Activated naive CD8-positive, alpha-beta T cell treated with anti-CD3 and anti-CD28 coated beads for 36 hours (primary cell): ENCODE results near the gene NEK3. TPM values are rescaled to one million over a fixed set of nuclear protein-coding genes. Genes with fewer than 3 reads are reported as not detected.
A peak's percentile ranks its signal among the peaks of the same experiment; 100 is the strongest.
"Not testable (repeated sequence)": the region's sequence is repeated elsewhere in the genome, so short reads cannot be mapped to it uniquely, and the experiment has no call there.

Experiments used
- DNase-seq: peaks from one replicate; pipeline ENCODE4 v3.0.0; 2021
- H3K27ac Mint-ChIP-seq: one replicate; pipeline ENCODE4 v1.8.0; 2022; ENCODE audit warnings: mild to moderate bottlenecking, moderate library complexity, mixed read lengths
- H3K27me3 Mint-ChIP-seq: one replicate; pipeline ENCODE4 v1.8.0; 2022; ENCODE audit warnings: mild to moderate bottlenecking, mixed read lengths
- H3K36me3 Mint-ChIP-seq: one replicate; pipeline ENCODE4 v1.8.0; 2021; ENCODE audit warnings: mild to moderate bottlenecking, mixed read lengths
- H3K4me1 Mint-ChIP-seq: one replicate; pipeline ENCODE4 v1.8.0; 2021; ENCODE audit warnings: mixed read lengths
- H3K4me3 Mint-ChIP-seq: one replicate; pipeline ENCODE4 v1.8.0; 2022; ENCODE audit warnings: mild to moderate bottlenecking, moderate library complexity, mixed read lengths
- H3K9me3 Mint-ChIP-seq: one replicate; pipeline ENCODE4 v1.8.0; 2022; ENCODE audit warnings: mixed read lengths
- total RNA-seq, 2 experiments: library from RNA; stranded (reverse); gene quantifications; one replicate each; pipeline ENCODE4 v1.2.3, GENCODE V29; 2021

NEK3 gene
- total RNA-seq, 2 experiments from 2014 or later: 1.5 to 2.5 TPM

GRCh38 chr13:52179925-52180324, 20.5 kb upstream of the NEK3 start:
- H3K27me3 Mint-ChIP-seq: no peaks in the 10 kb centered on the region
- peaks cover 18% of the 10 kb centered on the region for H3K36me3 Mint-ChIP-seq
- H3K4me1 Mint-ChIP-seq: peaks cover 2% of the 10 kb centered on the region
- H3K4me3 Mint-ChIP-seq: no peak overlapping the region
- no peaks in the 10 kb centered on the region for H3K9me3 Mint-ChIP-seq
- DNase-seq: no peak
- no peak overlapping the region for H3K27ac Mint-ChIP-seq

- Mint-ChIP-seq H3K36me3 (peaks cover 13% of the 10 kb centered on the region), H3K27ac (no peak overlapping the region), H3K4me3 (no peak overlapping the region), H3K9me3 (no peaks in the 10 kb centered on the region), H3K27me3 (no peaks in the 10 kb centered on the region), H3K4me1 (peaks cover 9% of the 10 kb centered on the region)
- no peak for DNase-seq
Measured at GRCh38 chr13:52177276-52177675, 17.9 kb upstream of the NEK3 start.

GRCh38 chr13:52173970-52174369, 14.6 kb upstream of the NEK3 start:
- H3K9me3 Mint-ChIP-seq, H3K4me3 Mint-ChIP-seq, H3K36me3 Mint-ChIP-seq, H3K27me3 Mint-ChIP-seq, DNase-seq: not testable (repeated sequence)
- Mint-ChIP-seq H3K4me1 (peaks cover 15% of the 10 kb centered on the region), H3K27ac (peak overlapping the region; percentile 6)

DNA sequence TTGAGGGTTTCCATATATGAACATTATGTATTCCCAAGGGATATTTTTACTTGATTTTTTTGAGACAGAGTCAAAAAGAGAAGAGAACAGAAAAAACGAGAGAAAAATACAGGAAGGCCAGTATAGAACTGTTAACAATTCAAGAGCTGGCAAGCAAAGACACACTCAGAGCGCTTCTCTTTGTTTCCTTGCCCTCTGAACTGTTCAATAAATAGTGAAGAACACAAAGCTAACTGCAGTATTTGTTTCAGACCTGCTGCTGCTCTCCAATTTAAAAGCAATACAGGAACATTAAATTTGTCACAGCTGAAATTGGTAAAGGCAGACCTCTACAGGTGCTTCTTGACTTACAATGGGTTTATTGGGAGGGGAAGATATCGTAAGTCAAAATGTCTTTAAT, 14.0 kb upstream of the NEK3 start:
- no peaks in the 10 kb centered on the region for H3K9me3 Mint-ChIP-seq
- no peaks in the 10 kb centered on the region for H3K27me3 Mint-ChIP-seq
- peak overlapping the region; percentile 53 for H3K27ac Mint-ChIP-seq
- no peak for DNase-seq
- peaks cover 15% of the 10 kb centered on the region for H3K4me1 Mint-ChIP-seq
- H3K4me3 Mint-ChIP-seq: no peak overlapping the region
- peaks cover 6% of the 10 kb centered on the region for H3K36me3 Mint-ChIP-seq

GRCh38 chr13:52171686-52172085, 12.3 kb upstream of the NEK3 start:
- not testable (repeated sequence) for H3K9me3 Mint-ChIP-seq, DNase-seq, H3K27ac Mint-ChIP-seq

GRCh38 chr13:52170828-52171391, 11.5 kb upstream of the NEK3 start:
- H3K36me3 Mint-ChIP-seq, H3K9me3 Mint-ChIP-seq, DNase-seq, H3K27me3 Mint-ChIP-seq, H3K4me3 Mint-ChIP-seq, H3K27ac Mint-ChIP-seq: not testable (repeated sequence)
- peaks cover 15% of the 10 kb centered on the region for H3K4me1 Mint-ChIP-seq

More at GRCh38 chr13:52171686-52172085, 12.3 kb upstream of the NEK3 start:
- not testable (repeated sequence) for H3K4me3 Mint-ChIP-seq, H3K27me3 Mint-ChIP-seq, H3K36me3 Mint-ChIP-seq
- peaks cover 15% of the 10 kb centered on the region for H3K4me1 Mint-ChIP-seq

DNA sequence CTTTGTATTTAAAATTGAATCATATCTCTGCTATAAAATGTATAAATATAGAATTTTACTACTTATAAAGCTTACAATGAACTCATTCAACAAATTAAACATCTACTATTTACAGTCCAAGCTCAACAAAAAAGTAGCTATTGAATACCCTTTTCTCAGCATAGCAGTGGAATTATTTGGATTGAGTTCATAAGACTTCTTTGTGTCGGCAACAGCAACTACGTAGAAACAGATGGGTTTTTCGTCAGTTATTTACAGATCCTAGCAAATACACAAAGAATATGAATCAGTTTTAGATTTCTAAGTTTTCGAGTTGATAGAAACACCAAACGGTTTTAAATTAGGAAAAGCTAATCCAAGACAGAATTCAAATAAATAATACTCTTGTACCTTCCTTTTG, 10.4 kb upstream of the NEK3 start:
- DNase-seq: no peak
- Mint-ChIP-seq H3K4me3 (no peak overlapping the region), H3K27me3 (no peaks in the 10 kb centered on the region), H3K36me3 (peaks cover 7% of the 10 kb centered on the region), H3K27ac (no peak overlapping the region), H3K4me1 (peaks cover 15% of the 10 kb centered on the region), H3K9me3 (no peaks in the 10 kb centered on the region)

DNA sequence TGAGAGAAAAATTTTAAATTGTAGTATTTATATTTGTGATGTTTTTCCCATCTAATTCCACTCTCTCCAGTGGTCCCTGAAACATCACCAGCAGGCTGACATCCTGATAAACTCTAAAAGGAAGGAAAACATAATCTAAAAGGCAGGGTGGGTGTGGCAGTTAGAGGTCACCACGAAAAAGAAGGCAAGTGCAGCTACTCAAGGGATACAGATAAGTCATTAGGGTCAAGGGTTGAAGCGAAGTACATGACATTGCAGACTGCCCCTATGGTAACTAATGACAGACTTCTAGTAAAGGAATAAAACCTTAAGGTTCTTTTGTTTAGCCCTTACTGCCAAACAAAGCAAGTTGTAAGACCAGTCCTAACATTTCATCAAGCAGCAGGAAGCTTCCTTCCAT, 6.0 kb upstream of the NEK3 start:
- Mint-ChIP-seq H3K27me3 (no peaks in the 10 kb centered on the region), H3K27ac (no peak overlapping the region), H3K4me1 (peaks cover 10% of the 10 kb centered on the region), H3K36me3 (peaks cover 5% of the 10 kb centered on the region), H3K9me3 (no peaks in the 10 kb centered on the region), H3K4me3 (no peak overlapping the region)
- no peak for DNase-seq

GRCh38 chr13:52164989-52165388, 5.6 kb upstream of the NEK3 start:
- peaks cover 2% of the 10 kb centered on the region for H3K27me3 Mint-ChIP-seq
- peaks cover 12% of the 10 kb centered on the region for H3K4me1 Mint-ChIP-seq
- no peak for DNase-seq
- no peak overlapping the region for H3K27ac Mint-ChIP-seq
- no peaks in the 10 kb centered on the region for H3K9me3 Mint-ChIP-seq
- H3K36me3 Mint-ChIP-seq: peaks cover 5% of the 10 kb centered on the region
- no peak overlapping the region for H3K4me3 Mint-ChIP-seq

- peaks cover 10% of the 10 kb centered on the region for H3K36me3 Mint-ChIP-seq
- not testable (repeated sequence) for DNase-seq, H3K4me3 Mint-ChIP-seq, H3K27ac Mint-ChIP-seq, H3K9me3 Mint-ChIP-seq, H3K27me3 Mint-ChIP-seq
- H3K4me1 Mint-ChIP-seq: peaks cover 17% of the 10 kb centered on the region
Measured at GRCh38 chr13:52163878-52164277, 4.5 kb upstream of the NEK3 start.

- H3K27ac Mint-ChIP-seq: no peak overlapping the region
- no peak for DNase-seq
- peaks cover 9% of the 10 kb centered on the region for H3K27me3 Mint-ChIP-seq
- H3K9me3 Mint-ChIP-seq: no peaks in the 10 kb centered on the region
- H3K36me3 Mint-ChIP-seq: peaks cover 10% of the 10 kb centered on the region
- peaks cover 24% of the 10 kb centered on the region for H3K4me1 Mint-ChIP-seq
- H3K4me3 Mint-ChIP-seq: no peak overlapping the region
Measured at GRCh38 chr13:52162279-52163101, 3.1 kb upstream of the NEK3 start.

GRCh38 chr13:52161181-52161646, 1.8 kb upstream of the NEK3 start:
- no peak overlapping the region for H3K4me3 Mint-ChIP-seq
- no peak for DNase-seq
- peaks cover 31% of the 10 kb centered on the region for H3K4me1 Mint-ChIP-seq
- no peaks in the 10 kb centered on the region for H3K9me3 Mint-ChIP-seq
- peaks cover 8% of the 10 kb centered on the region for H3K36me3 Mint-ChIP-seq
- no peak overlapping the region for H3K27ac Mint-ChIP-seq
- peaks cover 17% of the 10 kb centered on the region for H3K27me3 Mint-ChIP-seq

DNA sequence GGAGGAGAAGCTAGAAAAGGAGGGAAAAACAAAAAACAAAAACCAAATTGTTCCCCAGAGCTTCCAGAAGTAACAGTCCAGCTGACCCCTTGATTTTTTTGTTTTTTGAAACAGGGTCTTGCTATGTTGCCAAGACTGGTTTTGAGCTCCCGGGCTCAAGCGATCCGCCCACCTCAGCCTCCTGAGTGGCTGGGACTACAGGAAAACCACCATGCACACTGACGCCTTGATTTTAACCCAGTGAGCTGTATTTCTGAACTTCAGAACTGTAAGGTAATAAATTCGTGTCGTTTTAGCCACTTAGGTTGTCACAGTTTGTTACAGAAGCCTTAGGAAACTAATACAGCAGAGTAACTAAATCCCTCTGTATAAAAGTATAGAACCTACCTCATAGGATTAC, 1.1 kb upstream of the NEK3 start:
- Mint-ChIP-seq H3K4me3 (no peak overlapping the region), H3K9me3 (no peaks in the 10 kb centered on the region), H3K27ac (no peak overlapping the region), H3K36me3 (peaks cover 5% of the 10 kb centered on the region), H3K4me1 (peaks cover 31% of the 10 kb centered on the region), H3K27me3 (peaks cover 17% of the 10 kb centered on the region)
- no peak for DNase-seq

- Mint-ChIP-seq H3K4me1 (peaks cover 31% of the 10 kb centered on the region), H3K4me3 (peak overlapping the region; percentile 79), H3K9me3 (no peaks in the 10 kb centered on the region), H3K27me3 (peaks cover 17% of the 10 kb centered on the region), H3K36me3 (peaks cover 5% of the 10 kb centered on the region), H3K27ac (no peak overlapping the region)
- no peak for DNase-seq
Measured at GRCh38 chr13:52160053-52160452, 656 bp upstream of the NEK3 start.

DNA sequence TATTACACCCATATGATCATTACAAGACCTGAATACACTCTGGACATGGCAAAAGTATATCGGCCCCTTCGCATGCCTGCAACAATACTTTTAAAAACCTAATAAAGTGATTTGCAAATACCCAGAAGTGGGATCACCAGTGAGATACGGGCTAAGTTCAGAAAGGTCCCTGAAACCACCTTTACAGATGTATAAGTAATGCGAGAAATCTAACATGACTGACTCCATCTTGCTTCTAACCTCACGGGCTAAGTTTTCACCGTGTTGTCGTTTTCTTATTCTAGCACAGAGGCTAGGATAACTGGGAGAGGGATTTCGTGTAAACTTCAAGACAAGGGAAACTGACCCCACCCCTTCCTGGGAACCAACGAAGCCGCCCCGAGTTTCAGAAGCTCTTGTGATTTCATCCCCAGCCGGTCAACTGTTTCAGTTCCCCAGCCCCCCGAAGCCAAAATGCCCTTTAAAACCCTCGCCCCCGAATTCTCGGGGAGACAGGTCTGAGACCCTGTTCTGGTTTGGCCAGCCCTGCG, 703 bp downstream of the NEK3 start:
- Mint-ChIP-seq H3K27me3 (peaks cover 17% of the 10 kb centered on the region), H3K9me3 (no peaks in the 10 kb centered on the region), H3K36me3 (peaks cover 5% of the 10 kb centered on the region), H3K27ac (peak overlapping the region; percentile 57), H3K4me1 (peaks cover 31% of the 10 kb centered on the region), H3K4me3 (peak overlapping the region; percentile 79)
- no peak for DNase-seq
